Prostate gland (tissue), 2 donors: ENCODE results near the gene CCL23.

Source experiments
- POLR2A ChIP-seq: fragments of 450-650 bp; IDR thresholded peaks from one replicate; pipeline ENCODE4 v1.6.1; 2016; ENCODE audit warnings: antibody characterized with exemption, mild to moderate bottlenecking
- POLR2AphosphoS5 ChIP-seq: sonication (generic); formaldehyde crosslinking; IDR thresholded peaks from one replicate; pipeline ENCODE4 v1.6.1; 2017; ENCODE audit warnings: antibody characterized with exemption
- TF ChIP-seq, protein P1 (sequence below), 4 experiments: fragments of 200-600 bp in 2 of 4; fragments of 450-650 bp in 2 of 4; sonication (generic) in 2 of 4; IDR thresholded peaks; 1 replicate in 3 of 4; 2 replicates in 1 of 4; pipeline ENCODE4 v1.5.1; 2016 to 2019; ENCODE audit warnings: antibody characterized with exemption in 4 of 4, mild to moderate bottlenecking in 2 of 4, moderate library complexity in 2 of 4

- TF ChIP-seq POLR2A (no peak), POLR2AphosphoS5 (no peak)
- TF ChIP-seq, protein P1, sequence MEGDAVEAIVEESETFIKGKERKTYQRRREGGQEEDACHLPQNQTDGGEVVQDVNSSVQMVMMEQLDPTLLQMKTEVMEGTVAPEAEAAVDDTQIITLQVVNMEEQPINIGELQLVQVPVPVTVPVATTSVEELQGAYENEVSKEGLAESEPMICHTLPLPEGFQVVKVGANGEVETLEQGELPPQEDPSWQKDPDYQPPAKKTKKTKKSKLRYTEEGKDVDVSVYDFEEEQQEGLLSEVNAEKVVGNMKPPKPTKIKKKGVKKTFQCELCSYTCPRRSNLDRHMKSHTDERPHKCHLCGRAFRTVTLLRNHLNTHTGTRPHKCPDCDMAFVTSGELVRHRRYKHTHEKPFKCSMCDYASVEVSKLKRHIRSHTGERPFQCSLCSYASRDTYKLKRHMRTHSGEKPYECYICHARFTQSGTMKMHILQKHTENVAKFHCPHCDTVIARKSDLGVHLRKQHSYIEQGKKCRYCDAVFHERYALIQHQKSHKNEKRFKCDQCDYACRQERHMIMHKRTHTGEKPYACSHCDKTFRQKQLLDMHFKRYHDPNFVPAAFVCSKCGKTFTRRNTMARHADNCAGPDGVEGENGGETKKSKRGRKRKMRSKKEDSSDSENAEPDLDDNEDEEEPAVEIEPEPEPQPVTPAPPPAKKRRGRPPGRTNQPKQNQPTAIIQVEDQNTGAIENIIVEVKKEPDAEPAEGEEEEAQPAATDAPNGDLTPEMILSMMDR (IDR thresholded peaks at IDR 0.05) = no peak
These were observed 35.2 kb downstream of the CCL23 start for GRCh38 chr17:35982409-35983191.
